GM13976 (cell line): ENCODE data around the gene PLEKHG4B.

Source experiments
- DNase-seq: peaks from one replicate; pipeline ENCODE4 v3.0.0; 2012; ENCODE audit warnings: low spot score
- in situ Hi-C: fragments of 300-500 bp; cut with MboI; formaldehyde crosslinking; loops from one replicate; pipeline ENCODE4 v1.12.0; 2022; ENCODE audit warnings: low sequenced_read_pairs, mixed read lengths, inconsistent platforms; ENCODE audit not compliant: unreplicated experiment
- TF ChIP-seq, protein P1 (sequence below): IDR thresholded peaks from 2 replicates; pipeline ENCODE4 v1.5.1; 2012; ENCODE audit warnings: borderline replicate concordance, mild to moderate bottlenecking; ENCODE audit not compliant: insufficient read depth; ENCODE audit errors: extremely low read depth, missing control alignments, control extremely low read depth

The PLEKHG4B gene

DNA sequence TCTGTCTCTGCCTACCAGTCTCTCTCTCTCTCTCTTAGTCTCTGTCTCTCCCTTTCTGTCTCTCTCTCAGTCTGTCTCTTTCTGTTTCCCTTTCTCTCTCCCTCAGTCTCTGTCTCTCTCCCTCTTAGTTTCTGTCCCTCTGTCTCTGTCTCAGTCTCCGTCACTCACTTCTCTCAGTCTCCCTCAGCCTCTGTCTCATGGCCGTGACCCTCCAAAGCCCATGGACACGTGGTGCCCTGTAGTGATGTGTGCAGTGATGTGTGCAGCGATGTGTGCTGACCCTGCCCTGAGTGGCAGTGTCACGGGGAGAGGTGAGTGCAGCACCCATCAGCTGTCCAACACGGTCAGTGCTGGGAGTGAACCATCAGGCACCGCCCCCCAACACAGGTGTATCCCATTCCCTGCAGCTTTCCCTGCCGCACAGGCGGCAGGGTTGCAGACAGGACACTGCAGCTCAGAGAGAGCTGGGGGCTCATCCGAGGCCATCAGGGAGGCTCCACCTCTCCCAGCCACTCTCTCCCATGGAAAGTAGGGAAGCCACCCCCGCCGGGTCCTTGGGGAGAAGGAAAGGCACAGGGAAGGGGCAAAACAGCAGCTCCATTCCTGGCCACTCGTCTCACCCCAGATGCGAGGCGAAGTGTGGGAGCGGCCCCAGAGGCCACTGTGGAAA, 98.5 kb downstream of the PLEKHG4B start:
- in situ Hi-C loops = no loop called here
- no peak for DNase-seq
- TF ChIP-seq, protein P1, sequence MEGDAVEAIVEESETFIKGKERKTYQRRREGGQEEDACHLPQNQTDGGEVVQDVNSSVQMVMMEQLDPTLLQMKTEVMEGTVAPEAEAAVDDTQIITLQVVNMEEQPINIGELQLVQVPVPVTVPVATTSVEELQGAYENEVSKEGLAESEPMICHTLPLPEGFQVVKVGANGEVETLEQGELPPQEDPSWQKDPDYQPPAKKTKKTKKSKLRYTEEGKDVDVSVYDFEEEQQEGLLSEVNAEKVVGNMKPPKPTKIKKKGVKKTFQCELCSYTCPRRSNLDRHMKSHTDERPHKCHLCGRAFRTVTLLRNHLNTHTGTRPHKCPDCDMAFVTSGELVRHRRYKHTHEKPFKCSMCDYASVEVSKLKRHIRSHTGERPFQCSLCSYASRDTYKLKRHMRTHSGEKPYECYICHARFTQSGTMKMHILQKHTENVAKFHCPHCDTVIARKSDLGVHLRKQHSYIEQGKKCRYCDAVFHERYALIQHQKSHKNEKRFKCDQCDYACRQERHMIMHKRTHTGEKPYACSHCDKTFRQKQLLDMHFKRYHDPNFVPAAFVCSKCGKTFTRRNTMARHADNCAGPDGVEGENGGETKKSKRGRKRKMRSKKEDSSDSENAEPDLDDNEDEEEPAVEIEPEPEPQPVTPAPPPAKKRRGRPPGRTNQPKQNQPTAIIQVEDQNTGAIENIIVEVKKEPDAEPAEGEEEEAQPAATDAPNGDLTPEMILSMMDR = no peak

DNA sequence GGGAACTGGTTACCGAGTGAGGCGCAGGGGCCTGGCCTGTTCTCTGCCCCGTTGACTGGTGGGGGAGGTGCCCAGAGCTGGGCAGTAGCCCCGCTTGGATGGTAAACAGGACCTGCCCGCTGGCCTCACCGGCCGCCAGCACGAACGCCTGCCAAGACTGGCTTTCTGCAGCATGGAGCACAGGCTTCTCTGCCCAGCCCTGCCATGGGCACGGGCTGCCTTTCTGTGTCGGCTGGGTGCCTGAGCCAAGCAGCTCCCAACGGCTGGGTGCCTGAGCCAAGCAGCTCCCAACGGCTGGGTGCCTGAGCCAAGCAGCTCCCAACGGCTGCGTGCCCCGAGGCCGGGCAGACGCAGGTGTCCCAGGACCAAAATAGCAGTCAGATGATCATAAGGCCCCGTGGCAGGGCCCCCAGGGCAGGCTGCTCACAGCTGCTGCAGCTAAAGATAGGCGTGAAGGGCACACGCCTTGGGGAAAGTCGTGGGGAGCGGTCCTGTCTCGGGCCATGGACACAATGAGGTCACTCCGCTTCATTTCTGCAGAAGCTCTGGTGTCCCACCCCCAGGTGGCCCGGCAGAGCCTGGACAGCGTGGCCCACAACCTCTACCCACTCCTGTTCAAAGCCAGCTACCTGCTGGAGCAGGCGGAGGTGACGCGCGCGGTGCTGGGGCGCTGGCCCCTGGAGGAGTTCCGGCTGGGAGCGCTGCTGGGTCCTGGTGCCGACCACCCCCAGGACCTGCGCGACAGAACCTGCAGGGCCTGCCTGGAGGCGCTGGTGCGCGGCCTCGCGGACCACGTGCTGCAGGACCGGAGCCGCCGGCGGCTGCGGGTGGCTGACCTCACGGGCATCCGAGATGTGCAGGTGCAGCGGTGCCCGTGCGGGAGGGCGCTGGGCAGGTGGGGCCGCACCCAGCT, 99.3 kb downstream of the PLEKHG4B start, which contains the start of gene LRRC14B:
Gene LRRC14B (plus strand): TSS at position 460 of the 913 bp plus-strand sequence. CDS start 44 bp downstream, at position 504.
- TF ChIP-seq, protein P1 = no peak
- no peak for DNase-seq
- in situ Hi-C loops = no loop called here

DNA sequence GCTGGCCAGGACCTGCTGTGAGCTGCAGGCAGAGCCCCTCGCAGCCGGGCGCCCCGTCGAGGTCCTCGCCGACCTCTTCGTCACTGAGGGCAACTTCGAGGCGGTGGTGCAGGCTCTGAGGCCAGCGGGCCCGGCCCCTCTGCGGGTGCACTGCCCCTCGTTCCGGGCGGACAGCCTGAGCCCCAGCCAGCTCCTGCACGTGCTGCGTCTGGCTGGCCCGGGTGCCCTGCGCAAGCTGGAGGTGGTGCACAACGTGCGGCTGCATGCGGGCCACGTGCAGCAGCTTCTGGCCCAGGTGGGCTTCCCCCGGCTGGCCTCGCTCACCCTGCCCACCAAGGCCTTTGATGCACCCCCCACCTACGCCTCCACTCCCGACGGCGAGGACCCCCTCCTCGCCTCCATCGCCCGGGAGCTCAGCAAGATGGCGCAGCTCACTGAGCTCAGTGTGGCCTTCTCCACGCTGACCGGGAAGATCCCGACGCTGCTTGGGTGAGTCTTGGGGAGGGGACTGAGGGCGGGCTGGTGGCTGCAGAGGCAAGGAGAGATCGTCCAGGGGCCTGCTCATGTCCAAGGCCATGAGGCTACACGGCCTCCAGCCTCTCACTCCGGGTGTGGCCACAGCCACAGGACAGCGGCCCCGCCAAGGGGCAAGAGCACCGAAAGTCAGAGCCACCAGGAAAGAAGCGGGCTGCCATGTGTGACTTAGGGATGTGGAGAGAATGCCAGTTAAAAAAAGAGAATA, 100.2 kb downstream of the PLEKHG4B start:
- no peak for DNase-seq
- in situ Hi-C loops = no loop called here
- TF ChIP-seq, protein P1 = no peak

DNA sequence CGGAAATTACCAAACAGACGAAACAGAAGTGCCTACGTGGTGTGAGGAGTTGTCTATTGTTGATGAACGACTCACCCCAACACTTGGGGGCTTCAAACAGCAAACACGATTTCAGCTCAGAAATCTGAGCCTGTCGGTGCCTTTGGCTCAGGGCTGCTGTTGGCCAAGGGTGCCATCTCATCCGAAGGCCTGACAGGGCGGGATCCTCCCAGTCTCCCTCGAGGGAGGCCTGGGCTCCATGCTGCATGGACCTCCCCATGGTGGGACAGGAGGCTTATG, 100.7 kb downstream of the PLEKHG4B start:
- DNase-seq = no peak
- TF ChIP-seq, protein P1 = no peak
- in situ Hi-C loops = no loop called here

DNA sequence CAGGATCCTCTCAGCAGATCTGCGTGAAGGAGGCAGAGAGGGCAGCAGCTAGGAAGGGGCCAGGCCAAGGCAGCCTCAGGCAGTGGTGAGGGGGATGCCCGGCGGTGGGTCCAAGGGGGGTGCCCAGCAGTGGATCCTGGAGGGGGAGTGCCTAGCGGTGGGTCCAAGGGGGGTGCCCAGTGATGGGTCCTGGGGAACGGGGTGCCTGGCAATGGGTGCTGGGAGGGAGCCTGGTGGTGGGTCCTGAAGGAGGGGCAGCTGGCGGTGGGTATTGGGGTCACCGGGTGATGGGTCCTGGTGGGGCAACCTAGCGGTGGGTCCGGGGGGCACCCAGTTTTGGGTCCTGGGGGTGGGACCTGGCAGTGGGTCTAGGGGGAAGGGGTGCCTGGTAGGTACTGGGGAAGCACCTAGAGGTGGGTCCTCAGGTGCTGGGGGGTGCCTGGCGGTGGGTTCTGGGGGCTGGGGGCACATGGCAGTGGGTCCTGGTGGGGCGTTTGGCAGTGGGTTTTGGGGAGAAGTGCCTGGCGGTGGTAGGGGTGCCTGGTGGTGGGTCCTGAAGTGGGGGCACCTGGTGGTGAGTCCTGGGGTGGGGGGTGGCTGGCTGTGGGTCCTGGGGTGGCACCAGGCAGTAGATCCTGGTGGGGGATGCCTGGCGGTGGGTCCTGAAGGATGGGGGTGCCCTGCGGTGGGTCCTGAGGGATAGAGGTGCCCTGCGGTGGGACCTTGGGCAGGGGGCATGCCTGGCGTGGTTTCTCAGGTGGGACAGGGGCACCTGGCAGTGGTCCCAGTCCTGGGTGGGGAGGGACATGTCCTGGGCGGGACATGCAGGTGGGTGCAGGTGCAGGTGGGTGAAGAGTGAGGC, 101.2 kb downstream of the PLEKHG4B start:
- in situ Hi-C loops = no loop called here
- TF ChIP-seq, protein P1 = no peak
- DNase-seq = no peak

DNA sequence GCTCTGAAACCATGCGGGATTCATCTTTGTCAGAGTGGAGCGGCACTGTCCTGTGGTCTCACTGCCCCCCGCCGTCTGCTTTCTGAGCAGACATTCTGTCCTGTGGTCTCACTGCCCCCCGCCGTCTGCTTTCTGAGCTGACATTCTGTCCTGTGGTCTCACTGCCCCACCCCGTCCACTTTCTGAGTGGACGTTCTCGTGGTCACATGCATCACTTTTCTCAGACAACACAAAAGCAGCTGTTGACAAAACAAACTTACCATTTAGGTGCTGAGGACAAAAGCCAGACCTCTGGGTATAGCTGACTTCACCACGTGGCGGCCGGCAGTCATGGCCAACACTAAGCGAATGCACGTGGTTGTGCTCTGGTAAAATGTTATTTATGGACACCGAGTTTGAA, 102.1 kb downstream of the PLEKHG4B start:
- in situ Hi-C loops = no loop called here
- TF ChIP-seq, protein P1 = no peak
- no peak for DNase-seq
